SK-N-SH treated with all-trans-retinoic acid at 6 μM for 48 hours (cell line): ENCODE data around the gene APBB1.

Source experiments
- ATAC-seq: fragments of 200-7000 bp; cut with Tn5 transposase; 3 replicates; pipeline ENCODE4 v1.9.1; 2020; ENCODE audit warnings: mild to moderate bottlenecking, moderate library complexity
- ARNTL ChIP-seq: fragments of 450-650 bp; formaldehyde crosslinking; IDR thresholded peaks from 2 replicates; pipeline ENCODE4 v1.5.0; 2020; ENCODE audit warnings: low read depth, mild to moderate bottlenecking, moderate library complexity, borderline replicate concordance
- BACH2 ChIP-seq: fragments of 250-450 bp; sonication (Bioruptor Pico); IDR thresholded peaks from 2 replicates; pipeline ENCODE4 v1.9.0; 2021; ENCODE audit warnings: mild to moderate bottlenecking, borderline replicate concordance
- CSDC2 ChIP-seq: fragments of 250-450 bp; sonication (Bioruptor Pico); IDR thresholded peaks from 2 replicates; pipeline ENCODE4 v1.5.0; 2020; ENCODE audit warnings: mild to moderate bottlenecking, moderate library complexity
- ESRRG ChIP-seq: fragments of 250-450 bp; sonication (Bioruptor Pico); IDR thresholded peaks from 2 replicates; pipeline ENCODE4 v1.6.1; 2021; ENCODE audit warnings: mild to moderate bottlenecking
- GLIS3 ChIP-seq: fragments of 250-450 bp; sonication (Bioruptor Pico); IDR thresholded peaks from 2 replicates; pipeline ENCODE4 v1.5.0; 2020; ENCODE audit warnings: mild to moderate bottlenecking, moderate library complexity
- OSR1 ChIP-seq: fragments of 250-450 bp; sonication (Bioruptor Pico); IDR thresholded peaks from 2 replicates; pipeline ENCODE4 v1.8.0; 2022; ENCODE audit warnings: moderate library complexity, mild to moderate bottlenecking, inconsistent platforms
- POU6F1 ChIP-seq: fragments of 250-450 bp; sonication (Bioruptor Pico); IDR thresholded peaks from 2 replicates; pipeline ENCODE4 v1.8.0; 2021; ENCODE audit warnings: low read depth, mild to moderate bottlenecking, moderate library complexity, borderline replicate concordance
- PPARA ChIP-seq: fragments of 250-450 bp; sonication (Bioruptor Pico); IDR thresholded peaks from 2 replicates; pipeline ENCODE4 v1.5.0; 2020; ENCODE audit warnings: mild to moderate bottlenecking, borderline replicate concordance
- RARB ChIP-seq: fragments of 250-450 bp; sonication (Bioruptor Pico); IDR thresholded peaks from 2 replicates; pipeline ENCODE4 v1.8.0; 2021; ENCODE audit warnings: mild to moderate bottlenecking, moderate library complexity
- SNAI2 ChIP-seq: fragments of 250-450 bp; sonication (Bioruptor Pico); IDR thresholded peaks from 2 replicates; pipeline ENCODE4 v1.5.0; 2020; ENCODE audit warnings: mild to moderate bottlenecking, moderate library complexity
- TCF4 ChIP-seq: fragments of 250-450 bp; sonication (Bioruptor Pico); IDR thresholded peaks from 2 replicates; pipeline ENCODE4 v1.8.0; 2021; ENCODE audit warnings: mild to moderate bottlenecking, moderate library complexity, borderline replicate concordance
- TOX ChIP-seq: fragments of 250-450 bp; sonication (Bioruptor Pico); IDR thresholded peaks from 2 replicates; pipeline ENCODE4 v1.8.0; 2021; ENCODE audit warnings: mild to moderate bottlenecking, moderate library complexity, borderline replicate concordance
- ZC3H10 ChIP-seq: fragments of 250-450 bp; sonication (Bioruptor Pico); IDR thresholded peaks from 2 replicates; pipeline ENCODE4 v1.5.1; 2021; ENCODE audit warnings: mild to moderate bottlenecking, moderate library complexity
- ZFP3 ChIP-seq: fragments of 250-450 bp; sonication (Bioruptor Pico); IDR thresholded peaks from 2 replicates; pipeline ENCODE4 v1.5.0; 2020; ENCODE audit warnings: mild to moderate bottlenecking, moderate library complexity
- ZFP30 ChIP-seq: fragments of 450-650 bp; formaldehyde crosslinking; IDR thresholded peaks from 2 replicates; pipeline ENCODE4 v1.5.0; 2022; ENCODE audit warnings: mild to moderate bottlenecking, moderate library complexity
- ZNF565 ChIP-seq: fragments of 450-650 bp; formaldehyde crosslinking; conservative IDR thresholded peaks from 2 replicates; pipeline ENCODE4 v1.5.0; 2020; ENCODE audit warnings: low read depth, mild to moderate bottlenecking, moderate library complexity
- ZNF70 ChIP-seq: fragments of 450-650 bp; formaldehyde crosslinking; IDR thresholded peaks from 2 replicates; pipeline ENCODE4 v1.5.0; 2020; ENCODE audit warnings: mild to moderate bottlenecking, moderate library complexity
- ZNF8 ChIP-seq: fragments of 450-650 bp; formaldehyde crosslinking; IDR thresholded peaks from 2 replicates; pipeline ENCODE4 v1.5.0; 2020; ENCODE audit warnings: mild to moderate bottlenecking, moderate library complexity
- TF ChIP-seq, protein P1 (sequence below): fragments of 250-450 bp; sonication (Bioruptor Pico); IDR thresholded peaks from 2 replicates; pipeline ENCODE4 v1.5.1; 2021; ENCODE audit warnings: mild to moderate bottlenecking, moderate library complexity
- TF ChIP-seq, protein P2 (sequence below): fragments of 250-450 bp; sonication (Bioruptor Pico); IDR thresholded peaks from 2 replicates; pipeline ENCODE4 v1.8.0; 2020; ENCODE audit warnings: mild to moderate bottlenecking, moderate library complexity, borderline replicate concordance
- TF ChIP-seq, protein P3 (sequence below): fragments of 250-450 bp; sonication (Bioruptor Pico); IDR thresholded peaks from 2 replicates; pipeline ENCODE4 v1.5.0; 2020; ENCODE audit warnings: mild to moderate bottlenecking, moderate library complexity

Gene APBB1

GRCh38 chr11:6440906-6441358, 22.0 kb upstream of the APBB1 start, which contains the start of gene HPX:
HPX (minus strand) TSS chr11:6440987; CDS start chr11:6440963, 24 bp downstream.
- no peak for ATAC-seq
- TF ChIP-seq, protein P1, sequence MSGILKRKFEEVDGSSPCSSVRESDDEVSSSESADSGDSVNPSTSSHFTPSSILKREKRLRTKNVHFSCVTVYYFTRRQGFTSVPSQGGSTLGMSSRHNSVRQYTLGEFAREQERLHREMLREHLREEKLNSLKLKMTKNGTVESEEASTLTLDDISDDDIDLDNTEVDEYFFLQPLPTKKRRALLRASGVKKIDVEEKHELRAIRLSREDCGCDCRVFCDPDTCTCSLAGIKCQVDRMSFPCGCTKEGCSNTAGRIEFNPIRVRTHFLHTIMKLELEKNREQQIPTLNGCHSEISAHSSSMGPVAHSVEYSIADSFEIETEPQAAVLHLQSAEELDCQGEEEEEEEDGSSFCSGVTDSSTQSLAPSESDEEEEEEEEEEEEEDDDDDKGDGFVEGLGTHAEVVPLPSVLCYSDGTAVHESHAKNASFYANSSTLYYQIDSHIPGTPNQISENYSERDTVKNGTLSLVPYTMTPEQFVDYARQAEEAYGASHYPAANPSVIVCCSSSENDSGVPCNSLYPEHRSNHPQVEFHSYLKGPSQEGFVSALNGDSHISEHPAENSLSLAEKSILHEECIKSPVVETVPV: no peak
- TF ChIP-seq, all 23 proteins: peak for 0

DNA sequence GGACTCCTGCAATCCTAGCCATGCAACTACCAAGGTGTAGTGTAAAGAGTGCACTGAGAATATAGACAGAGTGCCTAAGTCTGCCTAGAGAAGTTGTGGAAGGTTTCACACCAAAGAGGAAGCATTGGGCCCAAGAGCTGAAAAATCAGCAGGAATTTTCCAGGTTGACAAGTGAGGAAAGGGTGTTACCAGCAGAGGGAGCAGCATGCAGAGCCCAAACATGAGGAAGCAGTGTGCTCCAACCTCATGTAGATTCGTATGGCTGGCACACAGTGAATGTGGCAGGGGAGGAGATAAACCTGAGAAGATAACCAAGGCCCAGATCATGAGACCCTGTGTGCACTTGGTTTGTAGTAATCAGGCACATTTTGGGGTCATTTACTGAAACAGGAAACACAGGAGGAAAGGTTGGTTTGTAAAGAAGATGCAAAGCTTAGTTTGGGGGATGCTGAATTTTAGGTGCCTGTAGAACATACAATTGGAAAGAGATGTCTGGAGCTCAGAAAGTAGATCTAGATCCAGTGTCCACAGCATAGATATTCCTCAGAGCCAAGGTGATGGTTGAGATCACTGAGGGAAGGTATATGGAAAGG, 20.2 kb upstream of the APBB1 start:
- no peak for TF ChIP-seq GLIS3 (CRISPR knock-in tag)
- TF ChIP-seq ZC3H10 (CRISPR knock-in tag): no peak
- no peak for TF ChIP-seq ZFP30 (CRISPR knock-in tag)
- TF ChIP-seq ESRRG (CRISPR knock-in tag): no peak
- TF ChIP-seq RARB (CRISPR knock-in tag): no peak
- TF ChIP-seq TOX: no peak
- no peak for TF ChIP-seq ZNF8 (CRISPR knock-in tag)
- TF ChIP-seq ARNTL (CRISPR knock-in tag): no peak
- no peak for TF ChIP-seq TCF4
- TF ChIP-seq ZNF70: no peak
- TF ChIP-seq, protein P2, sequence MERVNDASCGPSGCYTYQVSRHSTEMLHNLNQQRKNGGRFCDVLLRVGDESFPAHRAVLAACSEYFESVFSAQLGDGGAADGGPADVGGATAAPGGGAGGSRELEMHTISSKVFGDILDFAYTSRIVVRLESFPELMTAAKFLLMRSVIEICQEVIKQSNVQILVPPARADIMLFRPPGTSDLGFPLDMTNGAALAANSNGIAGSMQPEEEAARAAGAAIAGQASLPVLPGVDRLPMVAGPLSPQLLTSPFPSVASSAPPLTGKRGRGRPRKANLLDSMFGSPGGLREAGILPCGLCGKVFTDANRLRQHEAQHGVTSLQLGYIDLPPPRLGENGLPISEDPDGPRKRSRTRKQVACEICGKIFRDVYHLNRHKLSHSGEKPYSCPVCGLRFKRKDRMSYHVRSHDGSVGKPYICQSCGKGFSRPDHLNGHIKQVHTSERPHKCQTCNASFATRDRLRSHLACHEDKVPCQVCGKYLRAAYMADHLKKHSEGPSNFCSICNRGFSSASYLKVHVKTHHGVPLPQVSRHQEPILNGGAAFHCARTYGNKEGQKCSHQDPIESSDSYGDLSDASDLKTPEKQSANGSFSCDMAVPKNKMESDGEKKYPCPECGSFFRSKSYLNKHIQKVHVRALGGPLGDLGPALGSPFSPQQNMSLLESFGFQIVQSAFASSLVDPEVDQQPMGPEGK: no peak
- no peak for TF ChIP-seq BACH2 (CRISPR knock-in tag)
- TF ChIP-seq POU6F1 (CRISPR knock-in tag): no peak
- TF ChIP-seq PPARA (CRISPR knock-in tag): no peak
- TF ChIP-seq OSR1: no peak
- TF ChIP-seq ZFP3 (CRISPR knock-in tag): no peak
- TF ChIP-seq ZNF565 (CRISPR knock-in tag): no peak
- TF ChIP-seq, protein P1: no peak
- TF ChIP-seq, protein P3, sequence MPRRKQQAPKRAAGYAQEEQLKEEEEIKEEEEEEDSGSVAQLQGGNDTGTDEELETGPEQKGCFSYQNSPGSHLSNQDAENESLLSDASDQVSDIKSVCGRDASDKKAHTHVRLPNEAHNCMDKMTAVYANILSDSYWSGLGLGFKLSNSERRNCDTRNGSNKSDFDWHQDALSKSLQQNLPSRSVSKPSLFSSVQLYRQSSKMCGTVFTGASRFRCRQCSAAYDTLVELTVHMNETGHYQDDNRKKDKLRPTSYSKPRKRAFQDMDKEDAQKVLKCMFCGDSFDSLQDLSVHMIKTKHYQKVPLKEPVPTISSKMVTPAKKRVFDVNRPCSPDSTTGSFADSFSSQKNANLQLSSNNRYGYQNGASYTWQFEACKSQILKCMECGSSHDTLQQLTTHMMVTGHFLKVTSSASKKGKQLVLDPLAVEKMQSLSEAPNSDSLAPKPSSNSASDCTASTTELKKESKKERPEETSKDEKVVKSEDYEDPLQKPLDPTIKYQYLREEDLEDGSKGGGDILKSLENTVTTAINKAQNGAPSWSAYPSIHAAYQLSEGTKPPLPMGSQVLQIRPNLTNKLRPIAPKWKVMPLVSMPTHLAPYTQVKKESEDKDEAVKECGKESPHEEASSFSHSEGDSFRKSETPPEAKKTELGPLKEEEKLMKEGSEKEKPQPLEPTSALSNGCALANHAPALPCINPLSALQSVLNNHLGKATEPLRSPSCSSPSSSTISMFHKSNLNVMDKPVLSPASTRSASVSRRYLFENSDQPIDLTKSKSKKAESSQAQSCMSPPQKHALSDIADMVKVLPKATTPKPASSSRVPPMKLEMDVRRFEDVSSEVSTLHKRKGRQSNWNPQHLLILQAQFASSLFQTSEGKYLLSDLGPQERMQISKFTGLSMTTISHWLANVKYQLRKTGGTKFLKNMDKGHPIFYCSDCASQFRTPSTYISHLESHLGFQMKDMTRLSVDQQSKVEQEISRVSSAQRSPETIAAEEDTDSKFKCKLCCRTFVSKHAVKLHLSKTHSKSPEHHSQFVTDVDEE: no peak
- TF ChIP-seq SNAI2 (CRISPR knock-in tag): no peak
- peak; percentile 85 for ATAC-seq

- no peak for TF ChIP-seq ESRRG (CRISPR knock-in tag)
- no peak for TF ChIP-seq TCF4
- TF ChIP-seq CSDC2: no peak
- no peak for TF ChIP-seq BACH2 (CRISPR knock-in tag)
- ATAC-seq: no peak
These were observed 19.1 kb upstream of the APBB1 start for GRCh38 chr11:6437993-6438392.
